ENCODE measurements around the gene BMX. TPM values are rescaled to one million over a fixed set of nuclear protein-coding genes. Genes with fewer than 3 reads are reported as not detected.

Gene BMX
- total and polyA plus RNA-seq, 2 donors (not counting 1 experiment from before 2014, with no cell fraction given): not detected

GRCh38 chrX:15525664-15526416 is 25.2 kb downstream of the BMX start:
- TF ChIP-seq EZH2 (IDR thresholded peaks at IDR 0.05; ENCODE audit: borderline replicate concordance, insufficient read depth, low read depth, low read length, poor library complexity, severe bottlenecking): no peak
- TF ChIP-seq, protein P1, sequence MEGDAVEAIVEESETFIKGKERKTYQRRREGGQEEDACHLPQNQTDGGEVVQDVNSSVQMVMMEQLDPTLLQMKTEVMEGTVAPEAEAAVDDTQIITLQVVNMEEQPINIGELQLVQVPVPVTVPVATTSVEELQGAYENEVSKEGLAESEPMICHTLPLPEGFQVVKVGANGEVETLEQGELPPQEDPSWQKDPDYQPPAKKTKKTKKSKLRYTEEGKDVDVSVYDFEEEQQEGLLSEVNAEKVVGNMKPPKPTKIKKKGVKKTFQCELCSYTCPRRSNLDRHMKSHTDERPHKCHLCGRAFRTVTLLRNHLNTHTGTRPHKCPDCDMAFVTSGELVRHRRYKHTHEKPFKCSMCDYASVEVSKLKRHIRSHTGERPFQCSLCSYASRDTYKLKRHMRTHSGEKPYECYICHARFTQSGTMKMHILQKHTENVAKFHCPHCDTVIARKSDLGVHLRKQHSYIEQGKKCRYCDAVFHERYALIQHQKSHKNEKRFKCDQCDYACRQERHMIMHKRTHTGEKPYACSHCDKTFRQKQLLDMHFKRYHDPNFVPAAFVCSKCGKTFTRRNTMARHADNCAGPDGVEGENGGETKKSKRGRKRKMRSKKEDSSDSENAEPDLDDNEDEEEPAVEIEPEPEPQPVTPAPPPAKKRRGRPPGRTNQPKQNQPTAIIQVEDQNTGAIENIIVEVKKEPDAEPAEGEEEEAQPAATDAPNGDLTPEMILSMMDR (IDR thresholded peaks at IDR 0.05): no peak
- Mint-ChIP-seq H3K27me3 (peaks cover 3% of the 10 kb centered on the region), H3K9me3 (ENCODE audit: insufficient read depth) (no peaks in the 10 kb centered on the region), H3K4me1 (no peaks in the 10 kb centered on the region), H3K4me3 (no peak overlapping the region), H3K27ac (no peak overlapping the region)
- no peak overlapping the region for H3K4me2 ChIP-seq (replicated peaks; ENCODE audit: low read depth, low read length, poor library complexity, severe bottlenecking)
- no peaks in the 10 kb centered on the region for H3K9me3 ChIP-seq (ENCODE audit: control extremely low read depth in 1 of 3, control insufficient read depth in 2 of 3, insufficient read depth in 1 of 3, low read length in 2 of 3)
- CTCF ChIA-PET: no interaction called here
- no peak overlapping the region for H3K4me3 ChIP-seq (ENCODE audit: control extremely low read depth in 1 of 5, extremely low read depth in 1 of 5, insufficient read depth in 1 of 5, low read depth in 2 of 5, low read length in 4 of 5)
- no peaks in the 10 kb centered on the region for H4K20me1 ChIP-seq (ENCODE audit: control insufficient read depth, insufficient read depth, low read length, poor library complexity, severe bottlenecking)
- H3K79me2 ChIP-seq (ENCODE audit: control insufficient read depth, insufficient read depth, low read length): no peaks in the 10 kb centered on the region
- intact Hi-C loops (cut with micrococcal nuclease): no loop called here
- H3K9ac ChIP-seq (ENCODE audit: low read length): no peak overlapping the region
- H3K27me3 ChIP-seq (replicated peaks in 1 of 4; ENCODE audit: control extremely low read depth in 1 of 4, control insufficient read depth in 3 of 4, insufficient read depth in 4 of 4, low read length in 3 of 4): peaks cover 0 to 2% (median 0%) of the 10 kb centered on the region in 4 experiments
- H3K4me1 ChIP-seq (ENCODE audit: control insufficient read depth in 2 of 2, insufficient read depth in 2 of 2, low read length in 2 of 2): no peaks in the 10 kb centered on the region
- POLR2A ChIA-PET: no interaction called here
- no peak for ATAC-seq (ENCODE audit: low read depth)
- no peak overlapping the region for H2AFZ ChIP-seq (ENCODE audit: insufficient read depth, low read depth, low read length, poor library complexity, severe bottlenecking)
- no peak overlapping the region for H3K27ac ChIP-seq (ENCODE audit: low read length in 2 of 2)
- H3K36me3 ChIP-seq (replicated peaks in 1 of 2; ENCODE audit: control extremely low read depth in 1 of 2, control insufficient read depth in 1 of 2, extremely low read depth in 1 of 2, insufficient read depth in 2 of 2, low read length in 1 of 2): no peaks in the 10 kb centered on the region
- DNase-seq: no peak
- WGBS (ENCODE audit: insufficient coverage): no CpG with 5 or more reads among the region's 8 CpGs

GRCh38 chrX:15529165-15529564 is 28.6 kb downstream of the BMX start:
- ChIA-PET CTCF (no interaction called here), POLR2A (no interaction called here)
- Histone ChIP-seq H3K9ac (ENCODE audit: low read length) (no peak overlapping the region), H4K20me1 (ENCODE audit: control insufficient read depth, insufficient read depth, low read length, poor library complexity, severe bottlenecking) (no peaks in the 10 kb centered on the region), H3K79me2 (ENCODE audit: control insufficient read depth, insufficient read depth, low read length) (no peaks in the 10 kb centered on the region), H3K27me3 (replicated peaks in 1 of 4; ENCODE audit: control extremely low read depth in 1 of 4, control insufficient read depth in 3 of 4, insufficient read depth in 4 of 4, low read length in 3 of 4) (peaks cover 0 to 2% (median 0%) of the 10 kb centered on the region in 4 experiments), H3K27ac (ENCODE audit: low read length in 2 of 2) (no peak overlapping the region), H3K4me3 (ENCODE audit: control extremely low read depth in 1 of 5, extremely low read depth in 1 of 5, insufficient read depth in 1 of 5, low read depth in 2 of 5, low read length in 4 of 5) (no peak overlapping the region), H3K9me3 (ENCODE audit: control extremely low read depth in 1 of 3, control insufficient read depth in 2 of 3, insufficient read depth in 1 of 3, low read length in 2 of 3) (no peaks in the 10 kb centered on the region), H2AFZ (ENCODE audit: insufficient read depth, low read depth, low read length, poor library complexity, severe bottlenecking) (no peak overlapping the region), H3K36me3 (replicated peaks in 1 of 2; ENCODE audit: control extremely low read depth in 1 of 2, control insufficient read depth in 1 of 2, extremely low read depth in 1 of 2, insufficient read depth in 2 of 2, low read length in 1 of 2) (no peaks in the 10 kb centered on the region), H3K4me2 (replicated peaks; ENCODE audit: low read depth, low read length, poor library complexity, severe bottlenecking) (no peak overlapping the region), H3K4me1 (ENCODE audit: control insufficient read depth in 2 of 2, insufficient read depth in 2 of 2, low read length in 2 of 2) (no peaks in the 10 kb centered on the region)
- no peak for ATAC-seq (ENCODE audit: low read depth)
- H3K4me3 Mint-ChIP-seq: no peak overlapping the region
- H3K27me3 Mint-ChIP-seq: no peaks in the 10 kb centered on the region
- TF ChIP-seq EZH2 (IDR thresholded peaks at IDR 0.05; ENCODE audit: borderline replicate concordance, insufficient read depth, low read depth, low read length, poor library complexity, severe bottlenecking): no peak
- TF ChIP-seq, protein P1 (IDR thresholded peaks at IDR 0.05): no peak
- H3K27ac Mint-ChIP-seq: no peak overlapping the region
- no peaks in the 10 kb centered on the region for H3K4me1 Mint-ChIP-seq
- intact Hi-C loops (cut with micrococcal nuclease): no loop called here
- DNase-seq: no peak
- H3K9me3 Mint-ChIP-seq (ENCODE audit: insufficient read depth): no peaks in the 10 kb centered on the region

Data from B cell (primary cell).